GM12865 (cell line): Measurements from ENCODE around the gene ABHD15.
A peak's percentile ranks its signal among the peaks of the same experiment; 100 is the strongest.

Source experiments
- DNase-seq: peaks from one replicate; pipeline ENCODE4 v3.0.0; 2010; ENCODE audit warnings: low read depth
- H3K4me3 ChIP-seq: 2 replicates; pipeline ENCODE4 v1.5.1; 2011; ENCODE audit warnings: mild to moderate bottlenecking, low read depth, low read length, control low read depth
- CTCF ChIP-seq: IDR thresholded peaks from 2 replicates; pipeline ENCODE4 v1.5.1; 2011; ENCODE audit warnings: low read length, control low read depth, low read depth, inconsistent platforms; ENCODE audit not compliant: insufficient read depth; ENCODE audit errors: missing control alignments

Gene ABHD15

DNA sequence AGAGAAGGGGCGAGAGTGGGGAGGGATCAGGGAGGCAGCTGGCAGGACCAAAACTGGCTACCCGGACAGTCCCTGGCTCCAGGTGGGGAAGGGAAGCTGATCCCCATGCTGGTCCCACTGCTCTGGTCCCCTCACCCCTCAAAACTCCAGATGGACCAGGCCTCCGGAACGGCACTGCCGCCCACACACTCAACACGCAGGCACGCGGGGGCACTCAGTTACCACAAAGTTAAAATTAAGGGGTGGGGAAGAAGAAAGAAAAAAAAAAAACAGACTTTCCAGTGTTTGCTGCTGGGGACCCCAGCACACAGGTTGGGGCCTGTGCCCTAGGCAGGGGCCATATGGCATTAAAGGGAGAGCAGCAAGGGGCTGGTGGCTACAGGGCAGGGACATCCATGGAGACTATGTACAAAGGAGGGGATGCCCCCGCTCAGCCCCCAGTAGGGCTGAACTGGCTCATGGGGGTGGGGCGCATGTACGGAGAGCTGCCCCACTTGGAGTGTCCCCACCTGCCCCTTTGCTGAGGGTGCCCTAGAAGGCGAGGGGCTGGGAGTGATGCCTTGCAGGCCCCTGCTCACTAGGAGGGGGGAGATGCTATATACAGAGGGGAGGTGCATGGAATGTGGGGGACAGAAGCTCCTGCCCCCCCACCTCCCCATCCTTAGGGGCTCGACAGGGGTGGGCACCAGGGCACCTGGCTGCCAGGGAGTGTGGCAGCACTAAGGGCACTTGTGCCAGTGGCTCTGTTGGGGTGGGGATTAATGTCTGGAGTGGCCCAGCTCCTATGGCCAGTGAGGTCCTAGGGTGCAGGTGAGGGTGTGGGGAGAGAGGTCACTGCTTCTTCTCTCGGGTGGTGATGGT lies 7.3 kb upstream of the ABHD15 start:
- no peak for TF ChIP-seq CTCF
- no peak for DNase-seq
- no peak overlapping the region for H3K4me3 ChIP-seq

DNA sequence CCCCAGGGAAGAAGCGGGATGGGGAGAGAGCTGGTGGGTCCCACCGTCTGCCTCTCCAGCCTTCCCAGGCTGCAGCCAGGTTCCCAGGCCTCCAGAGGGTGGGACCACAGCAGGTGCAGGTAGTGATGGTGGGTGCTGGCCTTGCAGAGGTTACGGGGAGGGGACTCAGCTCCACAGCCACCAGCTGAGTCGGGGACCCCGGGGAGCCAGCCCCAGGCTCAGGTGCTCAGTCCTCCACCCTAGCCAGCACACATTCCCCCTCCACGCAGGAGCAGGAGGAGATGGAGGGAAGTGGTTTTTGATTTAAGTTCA lies 6.7 kb upstream of the ABHD15 start:
- DNase-seq: no peak
- no peak for TF ChIP-seq CTCF
- H3K4me3 ChIP-seq: no peak overlapping the region

- no peak overlapping the region for H3K4me3 ChIP-seq
- peak; percentile 82 for DNase-seq
- peak; percentile 79 for TF ChIP-seq CTCF
Observed at GRCh38 chr17:29572691-29573557, 6.1 kb upstream of the ABHD15 start.

DNA sequence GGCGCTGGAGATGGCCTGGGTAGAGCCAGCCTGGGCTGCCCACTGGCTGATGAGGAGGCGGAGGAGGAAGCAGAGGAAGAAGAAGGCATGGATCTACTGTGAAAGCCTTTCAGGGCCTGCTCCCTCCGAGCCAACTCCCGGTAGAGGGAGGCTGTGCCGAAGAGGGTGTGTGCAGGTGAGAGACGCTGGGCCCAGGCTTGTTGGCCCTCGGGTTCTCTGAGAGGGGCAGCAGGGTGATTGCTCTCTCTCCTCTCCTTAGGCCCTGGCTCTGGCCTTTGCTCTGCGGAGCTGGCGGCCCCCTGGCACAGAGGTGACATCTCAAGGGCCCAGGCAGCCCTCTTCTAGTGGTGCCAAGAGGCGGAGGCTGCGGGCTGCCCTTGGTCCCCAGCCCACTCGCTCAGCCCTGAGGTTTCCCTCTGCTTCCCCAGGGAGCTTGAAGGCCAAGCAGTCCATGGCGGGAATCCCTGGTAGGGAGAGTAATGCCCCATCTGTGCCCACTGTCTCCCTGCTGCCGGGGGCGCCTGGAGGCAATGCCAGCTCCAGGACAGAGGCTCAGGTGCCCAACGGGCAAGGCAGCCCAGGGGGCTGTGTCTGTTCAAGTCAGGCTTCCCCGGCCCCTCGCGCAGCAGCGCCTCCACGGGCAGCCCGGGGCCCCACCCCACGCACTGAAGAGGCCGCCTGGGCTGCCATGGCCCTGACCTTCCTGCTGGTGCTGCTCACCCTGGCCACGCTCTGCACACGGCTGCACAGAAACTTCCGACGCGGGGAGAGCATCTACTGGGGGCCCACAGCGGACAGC lies 5.2 kb upstream of the ABHD15 start:
- no peak overlapping the region for H3K4me3 ChIP-seq
- no peak for TF ChIP-seq CTCF
- DNase-seq: no peak

DNA sequence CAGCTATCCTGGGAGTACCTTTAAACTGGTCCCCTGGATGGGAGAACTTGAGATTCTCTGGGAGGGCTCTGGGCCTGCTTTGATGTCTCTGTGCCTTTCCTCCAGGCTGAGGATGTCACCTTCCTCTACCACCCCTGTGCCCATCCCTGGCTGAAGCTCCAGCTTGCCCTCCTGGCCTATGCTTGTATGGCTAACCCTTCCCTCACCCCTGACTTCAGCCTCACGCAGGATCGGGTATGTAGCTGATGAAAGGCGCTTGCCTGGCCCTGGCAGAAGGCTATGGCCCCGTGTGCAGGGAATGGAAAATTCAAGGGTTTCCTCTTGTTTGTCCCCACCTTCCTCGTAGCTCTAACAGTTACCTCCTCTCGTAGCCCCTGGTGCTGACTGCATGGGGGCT lies 4.6 kb upstream of the ABHD15 start:
- H3K4me3 ChIP-seq: no peak overlapping the region
- no peak for TF ChIP-seq CTCF
- DNase-seq: no peak

DNA sequence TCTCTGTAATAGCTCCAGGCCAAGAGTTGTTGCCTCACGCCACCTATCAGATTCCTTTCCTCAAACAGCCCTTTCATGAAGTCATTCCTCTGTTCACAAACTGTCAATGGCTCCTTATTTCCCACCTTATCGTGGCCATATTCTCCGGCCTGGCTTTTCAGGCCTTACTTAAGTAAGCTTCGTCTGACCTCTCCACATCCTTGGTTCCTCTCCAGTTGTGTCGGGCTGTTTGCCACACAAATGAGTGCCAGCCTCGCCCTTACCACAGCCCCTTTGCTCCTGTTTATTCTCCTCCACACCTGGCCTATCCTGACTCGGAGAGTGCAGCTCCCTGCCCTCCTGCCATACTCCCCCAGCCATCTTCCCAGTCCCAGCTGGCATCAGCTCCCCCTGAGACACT lies 3.7 kb upstream of the ABHD15 start:
- DNase-seq: no peak
- TF ChIP-seq CTCF: no peak
- H3K4me3 ChIP-seq: no peak overlapping the region
